NCI-H2196 treated with DMSO at 0.1 percent for 48 hours (cell line): ENCODE measurements around the gene RAP1GAP.
A peak's percentile ranks its signal among the peaks of the same experiment; 100 is the strongest.
"Not testable (repeated sequence)": the region's sequence is repeated elsewhere in the genome, so short reads cannot be mapped to it uniquely, and the experiment has no call there.

Experiments used
- DNase-seq: peaks from one replicate; lab custom pipeline; 2025; ENCODE audit not compliant: unreplicated experiment; lab: John Stamatoyannopoulos, UW

The RAP1GAP gene

GRCh38 chr1:21677168-21677567 is 8.0 kb upstream of the RAP1GAP start:
- DNase-seq, result no peak

DNA sequence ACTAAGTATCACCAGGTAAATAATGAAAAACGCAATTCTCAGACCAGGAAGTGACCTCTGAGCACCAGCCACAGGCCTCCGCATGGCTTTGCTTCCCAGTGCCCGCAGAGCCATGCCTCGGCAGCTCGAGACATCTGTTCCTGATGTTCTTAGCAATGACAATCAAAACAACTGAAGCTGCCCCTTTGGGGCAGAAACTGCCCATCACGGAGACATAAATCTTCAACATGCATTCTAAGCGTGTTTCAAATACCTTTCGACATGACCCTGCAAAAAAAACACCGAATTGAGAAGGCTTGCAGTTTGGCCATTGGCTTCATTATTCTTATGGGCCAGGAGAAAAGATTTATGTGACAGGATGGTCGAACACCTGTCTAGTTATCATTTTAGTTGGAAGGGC is 5.8 kb upstream of the RAP1GAP start:
- DNase-seq, result no peak

DNA sequence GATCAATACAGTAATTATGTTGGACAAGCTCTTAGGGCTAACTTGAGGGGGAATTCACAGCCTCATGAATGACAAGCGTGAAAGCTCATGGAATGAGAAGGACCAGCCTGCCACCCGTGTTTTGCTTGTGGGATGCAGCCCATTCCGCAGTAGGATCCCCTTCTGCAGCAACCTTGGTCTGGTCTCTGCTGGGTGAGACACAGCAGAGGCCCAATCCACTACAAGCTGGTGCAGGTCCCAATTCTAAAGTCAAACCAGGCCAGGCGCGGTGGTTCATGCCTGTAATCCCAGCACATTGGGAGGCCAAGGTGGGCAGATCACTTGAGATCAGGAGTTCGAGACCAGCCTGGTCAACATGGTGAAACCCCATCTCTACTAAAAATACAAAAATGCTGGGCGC is 4.7 kb upstream of the RAP1GAP start:
- not testable (repeated sequence) for DNase-seq

DNA sequence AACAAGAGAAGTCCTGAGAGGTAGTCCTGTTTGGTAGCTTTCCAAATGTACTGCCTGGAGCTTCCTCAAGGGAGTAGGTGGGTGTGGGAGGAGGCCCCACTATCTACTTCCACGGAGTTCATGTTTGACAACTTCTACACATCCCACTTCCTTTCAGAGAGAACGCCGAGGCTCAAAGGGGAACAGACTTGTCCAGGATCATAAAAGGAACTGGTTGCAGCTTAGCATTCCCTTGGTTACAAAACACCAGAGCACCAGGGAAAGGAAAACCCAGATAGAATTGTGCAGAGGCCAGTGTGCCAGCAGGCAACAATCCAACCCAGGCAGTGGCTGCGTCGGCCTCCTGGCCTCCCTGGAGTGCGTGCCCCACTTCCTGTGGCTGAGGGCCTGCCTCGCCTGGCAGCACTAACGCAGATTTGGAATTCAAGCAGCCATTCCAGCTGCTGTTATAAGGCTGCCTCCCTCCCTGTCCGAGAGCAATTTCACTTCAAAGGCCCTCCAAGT is 4.2 kb upstream of the RAP1GAP start:
- DNase-seq, result peak; percentile 48

DNA sequence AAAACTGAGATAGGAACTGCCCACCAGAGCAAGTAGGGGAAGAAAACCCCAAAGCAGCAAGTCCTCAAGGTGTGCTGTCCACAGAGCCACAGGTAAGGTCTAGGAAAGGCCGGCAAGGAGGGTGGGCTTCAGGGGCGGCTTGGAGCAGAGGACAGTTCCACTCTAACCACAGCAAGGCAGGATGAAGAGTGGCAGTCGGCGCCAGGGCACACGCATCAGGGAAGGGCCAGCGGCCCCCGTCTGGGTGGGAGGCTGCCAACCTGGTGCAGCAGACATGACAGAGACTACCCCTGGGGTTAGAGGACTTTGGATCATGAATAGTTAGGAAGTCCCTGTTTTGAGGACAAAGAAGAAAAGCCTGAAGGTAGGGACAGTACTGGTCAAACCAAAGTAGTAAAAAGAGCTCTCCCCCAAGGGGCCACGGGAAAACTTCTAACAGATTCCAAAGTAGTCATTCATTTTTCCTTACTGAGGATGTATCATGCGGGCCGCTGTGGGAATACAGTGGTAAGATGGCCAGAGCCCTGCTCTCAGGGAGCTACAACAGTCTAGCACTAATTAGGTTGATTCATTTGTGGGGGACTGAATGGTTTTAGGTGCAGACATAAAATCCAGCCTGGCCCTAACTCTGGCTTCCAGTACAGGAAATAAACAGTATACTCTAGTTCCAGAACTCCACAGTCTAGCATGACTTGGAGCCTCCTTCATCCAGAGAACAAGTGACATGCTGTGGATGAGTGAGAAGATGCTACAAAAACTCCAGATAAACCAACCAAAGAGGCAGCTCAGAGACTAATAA is 3.5 kb upstream of the RAP1GAP start:
- DNase-seq, result no peak

GRCh38 chr1:21671915-21672314 is 2.8 kb upstream of the RAP1GAP start:
- no peak for DNase-seq

GRCh38 chr1:21670956-21671902 is 2.1 kb upstream of the RAP1GAP start:
- no peak for DNase-seq

- DNase-seq, result no peak
These were observed 1.1 kb upstream of the RAP1GAP start for GRCh38 chr1:21670059-21670881.

- no peak for DNase-seq
These were observed 253 bp downstream of the RAP1GAP start for GRCh38 chr1:21668951-21669257.

- DNase-seq, result no peak
These were observed 766 bp downstream of the RAP1GAP start for GRCh38 chr1:21668232-21668950.

DNA sequence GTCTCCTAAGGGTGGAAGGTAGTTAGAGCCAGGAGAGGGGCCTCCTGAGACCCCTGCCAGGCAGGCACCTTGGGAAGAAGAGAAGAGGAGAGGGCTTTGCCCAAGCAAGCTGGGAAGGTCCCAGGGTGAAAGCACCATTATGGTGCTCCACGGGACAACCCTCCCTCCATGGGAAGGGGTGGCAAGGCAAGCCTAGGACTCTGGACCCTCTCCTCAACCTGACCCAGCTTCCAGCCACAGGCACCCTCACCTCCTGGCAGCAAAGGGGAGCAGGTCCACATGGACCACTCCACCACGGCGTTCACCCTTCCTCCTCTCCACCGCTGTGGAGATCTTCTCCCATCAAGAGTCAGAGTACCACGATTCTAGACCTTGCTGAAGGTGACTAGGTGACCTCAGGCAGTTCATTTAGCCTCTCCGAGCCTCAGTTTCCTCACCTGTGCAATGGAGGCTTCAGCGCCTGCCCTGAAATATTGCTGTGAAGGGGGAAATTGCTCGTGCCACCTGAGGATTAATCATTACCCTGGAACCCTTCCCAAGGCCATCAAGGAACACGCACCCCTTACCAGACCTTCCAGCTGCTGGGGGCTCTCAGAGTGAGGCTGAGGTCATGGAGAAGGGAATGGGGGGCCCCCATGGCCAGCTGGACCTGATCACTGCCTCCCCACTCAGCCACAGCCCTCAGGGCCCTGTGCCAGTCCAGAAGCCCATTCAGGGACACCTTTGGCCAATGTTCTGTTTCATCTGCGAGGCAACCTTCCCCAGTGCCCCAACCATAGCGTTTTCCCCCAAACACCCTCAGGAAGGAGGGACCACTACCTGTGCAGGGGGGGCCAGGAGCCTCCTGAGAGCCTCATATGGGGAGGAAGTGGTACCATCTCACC is 1.6 kb downstream of the RAP1GAP start:
- no peak for DNase-seq

DNA sequence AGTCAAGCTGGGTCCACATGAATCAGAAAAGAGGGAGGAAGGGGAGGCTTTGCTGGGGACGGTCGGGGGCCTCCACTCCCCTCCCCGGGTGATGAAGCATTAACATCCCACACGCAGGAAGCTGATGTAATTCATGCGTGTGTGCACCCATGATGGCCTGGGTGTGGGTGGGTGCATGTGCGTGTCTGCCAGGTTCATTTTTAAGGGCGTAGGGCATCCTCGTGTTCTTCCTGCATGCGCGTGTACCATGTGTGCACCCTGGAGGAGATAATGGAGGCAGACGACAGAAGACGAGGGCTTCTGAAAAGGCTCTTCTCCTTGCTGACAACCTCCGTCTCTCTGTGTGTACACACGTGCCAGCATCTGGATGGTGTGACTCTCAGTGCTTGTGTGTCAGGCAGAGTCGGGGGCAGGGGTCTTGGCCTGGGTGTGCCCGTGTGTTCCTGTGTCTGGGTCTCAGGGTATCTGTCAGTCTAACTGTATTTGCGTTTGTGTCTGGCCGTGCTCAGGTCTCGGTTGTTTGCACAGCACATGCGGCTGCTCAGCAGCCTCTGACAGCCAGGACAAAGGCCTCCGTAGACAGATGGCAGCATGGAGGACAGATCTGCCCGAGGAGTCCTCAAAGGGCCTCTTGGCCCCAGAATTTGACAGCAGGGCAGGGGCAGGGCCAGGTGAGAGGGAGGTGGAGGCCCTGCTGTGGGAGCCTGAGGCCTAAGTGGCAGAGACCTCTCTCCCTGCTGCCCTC is 2.4 kb downstream of the RAP1GAP start:
- no peak for DNase-seq

GRCh38 chr1:21665711-21666575 is 3.2 kb downstream of the RAP1GAP start:
- no peak for DNase-seq

DNA sequence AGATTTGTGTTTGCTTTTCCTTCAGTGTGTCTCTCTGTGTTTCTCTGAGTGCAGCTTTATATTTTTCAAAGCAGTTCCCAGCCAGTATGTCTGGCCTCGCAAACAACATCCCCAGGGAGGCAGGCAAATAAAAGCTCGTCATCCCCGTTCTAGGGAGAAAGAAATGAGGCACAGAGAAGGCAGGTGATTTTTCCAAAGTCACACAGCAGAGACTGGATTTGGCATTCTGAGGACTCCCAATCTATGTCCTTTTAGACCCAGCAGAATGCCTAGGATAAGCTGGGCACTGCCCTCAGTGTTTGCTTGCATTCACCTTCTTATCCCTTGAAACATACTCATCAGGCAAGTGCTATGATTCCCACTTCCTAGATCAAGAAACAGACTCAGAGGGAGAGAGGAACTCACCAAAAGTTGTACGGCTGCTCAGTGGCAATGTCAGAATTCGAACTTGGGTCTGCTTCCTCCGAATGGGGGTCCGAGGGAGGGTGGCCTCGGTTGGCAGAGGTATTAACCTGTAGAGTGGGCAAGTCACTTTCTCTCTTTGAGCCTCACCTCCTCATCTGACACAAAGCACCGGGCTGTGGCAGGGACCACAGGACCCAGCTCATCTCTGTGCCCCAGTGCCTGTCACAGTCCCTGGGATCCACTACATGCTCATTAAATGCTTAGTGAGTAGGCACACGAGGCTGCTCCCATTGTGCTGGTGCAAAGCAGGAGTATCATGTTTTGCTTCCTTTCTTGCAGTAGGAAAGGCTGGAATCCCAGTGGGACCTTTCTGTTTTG is 4.2 kb downstream of the RAP1GAP start:
- DNase-seq, result no peak

- DNase-seq, result no peak
These were observed 5.0 kb downstream of the RAP1GAP start for GRCh38 chr1:21663951-21664805.

DNA sequence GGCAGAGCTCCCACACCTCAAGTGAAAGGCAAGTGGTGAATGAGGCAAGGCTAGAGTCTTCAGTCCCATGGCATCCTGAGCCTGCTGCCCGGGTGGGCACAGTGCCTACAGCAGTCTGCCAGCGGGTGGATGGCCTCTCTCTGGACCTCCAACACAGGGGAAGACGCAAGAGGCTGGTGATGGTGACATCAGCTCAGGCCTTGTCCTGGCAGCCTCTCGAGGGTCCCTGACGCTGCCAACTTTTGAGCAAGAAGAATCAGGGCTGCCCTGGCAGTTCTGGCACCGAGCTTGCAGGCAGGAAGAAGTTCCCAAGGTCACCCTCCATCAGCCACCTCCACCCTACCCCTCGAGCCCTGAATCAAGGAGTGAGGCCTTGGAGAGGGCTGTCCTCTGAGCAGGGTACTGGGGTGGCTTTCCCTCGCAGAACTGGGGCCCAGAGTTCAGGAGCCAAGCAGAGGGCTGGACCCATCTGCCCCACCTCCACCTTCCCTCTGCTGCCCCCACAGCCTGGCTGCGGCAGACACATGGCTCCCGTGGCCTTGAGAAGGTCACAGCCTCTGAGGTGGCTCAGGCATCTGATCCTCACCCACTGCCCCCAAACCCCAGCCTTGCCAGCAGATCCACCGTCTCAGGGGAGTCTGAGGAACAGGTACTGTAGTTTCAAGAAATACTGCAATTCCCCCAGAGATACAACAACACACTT is 5.8 kb downstream of the RAP1GAP start:
- no peak for DNase-seq
